ENCODE data around the gene CH25H. TPM values are rescaled to one million over a fixed set of nuclear protein-coding genes. Genes with fewer than 3 reads are reported as not detected.

The CH25H gene
- total RNA-seq, 6 experiments from 2014 or later = 0.31 to 1.2 (median 0.60) TPM; not detected in 2

- ATAC-seq = peak; percentile 29 to 47 (median 43)
- WGBS (ENCODE audit: insufficient coverage, low coverage, low lambda C conversion rate, missing lambda C conversion rate) = 56% methylated on average over 8 of the region's 8 CpGs
Measured at GRCh38 chr10:89242840-89243568, 35.9 kb upstream of the CH25H start.

GRCh38 chr10:89242345-89242684 is 35.2 kb upstream of the CH25H start:
- DNase-seq = no peak
- H3K4me3 ChIP-seq = no peak overlapping the region
- intact Hi-C loops (cut with DNase I) = no loop called here
- no peaks in the 10 kb centered on the region for H3K36me3 ChIP-seq
- H3K27me3 ChIP-seq = no peaks in the 10 kb centered on the region
- peak overlapping the region; percentile 24 to 61 (median 56) for H3K27ac ChIP-seq
- TF ChIP-seq CTCF (IDR thresholded peaks at IDR 0.05) = no peak
- TF ChIP-seq POLR2A (IDR thresholded peaks at IDR 0.05) = no peak
- peak; percentile 42 to 63 (median 44) for ATAC-seq
- no peaks in the 10 kb centered on the region for H3K9me3 ChIP-seq
- H3K4me1 ChIP-seq = peaks cover 0 to 26% (median 9%) of the 10 kb centered on the region in 4 donors

More at GRCh38 chr10:89242840-89243568, 35.9 kb upstream of the CH25H start:
- H3K36me3 ChIP-seq = no peaks in the 10 kb centered on the region
- no peak overlapping the region for H3K4me3 ChIP-seq
- TF ChIP-seq POLR2A (IDR thresholded peaks at IDR 0.05) (peak; percentile 13), CTCF (IDR thresholded peaks at IDR 0.05) (no peak)
- no peak for DNase-seq
- H3K4me1 ChIP-seq = peaks cover 0 to 26% (median 9%) of the 10 kb centered on the region in 4 donors
- intact Hi-C loops (cut with DNase I) = no loop called here
- H3K9me3 ChIP-seq = no peaks in the 10 kb centered on the region
- H3K27me3 ChIP-seq = no peaks in the 10 kb centered on the region
- H3K27ac ChIP-seq = peak overlapping the region in 2 of 3 donors; percentile 56 to 61

DNA sequence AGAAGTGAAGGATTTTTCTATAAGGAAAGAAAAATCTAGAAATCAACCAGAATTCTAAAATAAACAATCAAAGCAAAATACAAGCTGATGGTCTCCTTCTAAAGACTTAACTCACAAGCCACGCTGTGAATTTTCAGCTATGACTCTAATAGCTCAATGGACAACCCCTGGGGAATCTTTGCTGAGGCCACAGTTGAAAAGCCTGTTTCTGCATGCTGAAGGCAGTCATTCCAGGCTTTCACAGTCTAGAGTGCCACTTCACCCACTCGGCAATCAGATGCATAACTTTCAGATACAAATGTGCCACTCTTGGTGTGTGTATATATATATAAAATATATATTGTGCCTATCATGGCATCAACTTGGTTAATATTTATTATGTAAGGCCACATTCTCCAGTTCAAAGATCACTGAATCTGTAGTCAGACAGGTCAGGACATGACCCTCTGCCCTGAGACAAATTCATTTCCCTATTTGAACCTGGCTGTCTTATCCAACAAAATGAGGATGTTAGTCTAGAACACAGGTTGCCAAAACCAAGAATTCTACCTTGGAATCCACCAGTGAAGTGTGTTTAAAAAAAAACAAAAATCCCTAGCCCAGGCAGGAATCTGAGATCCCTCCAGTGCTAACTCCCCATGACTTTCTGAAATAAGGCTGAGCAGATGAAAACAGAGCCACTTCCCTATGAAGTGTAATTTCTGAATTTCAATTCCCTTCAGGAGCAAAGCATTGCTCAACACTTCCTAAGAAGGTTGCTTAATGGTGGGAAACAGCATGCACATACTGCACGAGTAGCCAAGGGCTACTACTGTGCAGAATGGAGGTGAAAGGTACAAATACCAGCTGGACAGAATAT is 34.6 kb upstream of the CH25H start:
- WGBS (ENCODE audit: insufficient coverage, low coverage, low lambda C conversion rate, missing lambda C conversion rate) = 32% methylated on average over 3 of the region's 3 CpGs
- peak; percentile 69 to 80 (median 74) for ATAC-seq
- peak overlapping the region; percentile 24 to 61 (median 56) for H3K27ac ChIP-seq

GRCh38 chr10:89241026-89241425 is 33.9 kb upstream of the CH25H start:
- DNase-seq (no peak), ATAC-seq (no peak)
- Histone ChIP-seq H3K4me1 (peaks cover 0 to 26% (median 9%) of the 10 kb centered on the region in 4 donors), H3K27me3 (no peaks in the 10 kb centered on the region), H3K36me3 (no peaks in the 10 kb centered on the region), H3K4me3 (no peak overlapping the region), H3K27ac (peak overlapping the region in 1 of 3 donors; percentile 56), H3K9me3 (no peaks in the 10 kb centered on the region)
- intact Hi-C loops (cut with DNase I) = no loop called here
- TF ChIP-seq CTCF (IDR thresholded peaks at IDR 0.05) (no peak), POLR2A (IDR thresholded peaks at IDR 0.05) (no peak)
- WGBS (ENCODE audit: insufficient coverage, low coverage, low lambda C conversion rate, missing lambda C conversion rate) = 91% methylated on average over 3 of the region's 3 CpGs

More for the DNA sequence above, 34.6 kb upstream of the CH25H start:
- H3K4me3 ChIP-seq = no peak overlapping the region
- intact Hi-C loops (cut with DNase I) = no loop called here
- no peaks in the 10 kb centered on the region for H3K36me3 ChIP-seq
- no peak for TF ChIP-seq POLR2A (IDR thresholded peaks at IDR 0.05)
- no peak for TF ChIP-seq CTCF (IDR thresholded peaks at IDR 0.05)
- H3K9me3 ChIP-seq = no peaks in the 10 kb centered on the region
- H3K4me1 ChIP-seq = peaks cover 0 to 26% (median 9%) of the 10 kb centered on the region in 4 donors
- no peaks in the 10 kb centered on the region for H3K27me3 ChIP-seq
- no peak for DNase-seq

All from right lobe of liver (tissue), 6 donors.